H1 (cell line): ENCODE data around the gene SLC52A1. TPM values are rescaled to one million over a fixed set of nuclear protein-coding genes. Genes with fewer than 3 reads are reported as not detected.

ENCODE experiments used
- CTCF ChIA-PET: fragments of 300-600 bp; sonication (Branson Sonifier 250); formaldehyde crosslinking; loops from one replicate; lab custom pipeline; 2021; ENCODE audit not compliant: partially characterized antibody; lab: Charles Lee
- POLR2A ChIA-PET: fragments of 300-600 bp; sonication (Branson Sonifier 250); formaldehyde crosslinking; loops from one replicate; lab custom pipeline; 2021; ENCODE audit warnings: inconsistent platforms; ENCODE audit not compliant: partially characterized antibody; lab: Charles Lee
- DNase-seq, 2 experiments: peaks; one replicate each; pipeline versions ENCODE4 v3.0.0 to v3.0.0-alpha.2; 2010 to 2022; ENCODE audit warnings: low spot score in 2 of 2, low read depth in 1 of 2, mixed read lengths in 1 of 2
- FAIRE-seq: peaks from 2 replicates; lab custom pipeline; 2011; peaks lifted over from hg19 to GRCh38; lab: Jason Lieb, UNC
- H2AFZ ChIP-seq: 2 replicates; pipeline ENCODE4 v1.8.1; 2012; ENCODE audit warnings: low read length, inconsistent platforms
- H2AK5ac ChIP-seq: 2 replicates; pipeline ENCODE4 v1.6.1; 2013; ENCODE audit warnings: low read depth, low read length
- H2BK120ac ChIP-seq: replicated peaks from 2 replicates; pipeline ENCODE3; 2013; ENCODE audit warnings: low read depth, low read length, inconsistent platforms
- H2BK12ac ChIP-seq: 2 replicates; pipeline ENCODE4 v1.6.1; 2013; ENCODE audit warnings: low read depth, low read length
- H2BK15ac ChIP-seq: 2 replicates; pipeline ENCODE4 v1.6.1; 2013; ENCODE audit warnings: low read length
- H2BK20ac ChIP-seq: 2 replicates; pipeline ENCODE4 v1.6.1; 2013; ENCODE audit warnings: low read length
- H2BK5ac ChIP-seq: 2 replicates; pipeline ENCODE4 v1.6.1; 2013; ENCODE audit warnings: low read depth, low read length
- H3K14ac ChIP-seq: 2 replicates; pipeline ENCODE4 v1.6.1; 2013; ENCODE audit warnings: inconsistent platforms; ENCODE audit not compliant: insufficient read length
- H3K18ac ChIP-seq: 2 replicates; pipeline ENCODE4 v1.6.1; 2013; ENCODE audit warnings: low read length; ENCODE audit errors: extremely low read depth
- H3K23ac ChIP-seq: 2 replicates; pipeline ENCODE4 v1.6.1; 2013; ENCODE audit warnings: inconsistent platforms; ENCODE audit not compliant: insufficient read length
- H3K23me2 ChIP-seq: 2 replicates; pipeline ENCODE4 v1.6.1; 2013; ENCODE audit warnings: low read depth, low read length
- H3K27ac ChIP-seq: 2 replicates; pipeline ENCODE4 v1.6.1; 2011; ENCODE audit warnings: low read depth, low read length, inconsistent platforms
- H3K27me3 ChIP-seq, 4 experiments: replicated peaks in 1 of 4; 1 replicate in 1 of 4; 2 replicates in 3 of 4; pipeline versions ENCODE4 v1.6.1 to v1.8.1; 2011 to 2013; ENCODE audit warnings: low read length in 3 of 4, mild to moderate bottlenecking in 3 of 4, inconsistent platforms in 2 of 4, mixed read lengths in 2 of 4, moderate library complexity in 1 of 4; ENCODE audit not compliant: control insufficient read depth in 3 of 4, insufficient read depth in 3 of 4; ENCODE audit errors: extremely low read depth in 1 of 4
- H3K36me3 ChIP-seq, 4 experiments: 2 replicates each; pipeline versions ENCODE4 v1.6.1 to v1.8.1; 2011 to 2013; ENCODE audit warnings: mild to moderate bottlenecking in 4 of 4, low read length in 3 of 4, moderate library complexity in 2 of 4, control low read depth in 1 of 4, inconsistent platforms in 1 of 4; ENCODE audit not compliant: insufficient read depth in 4 of 4, control insufficient read depth in 2 of 4
- H3K4ac ChIP-seq: replicated peaks from 2 replicates; pipeline ENCODE3; 2013; ENCODE audit warnings: low read length, low read depth, mixed read lengths, inconsistent platforms; ENCODE audit not compliant: insufficient read length
- H3K4me1 ChIP-seq, 4 experiments: replicated peaks in 1 of 4; 1 replicate in 1 of 4; 2 replicates in 3 of 4; pipeline versions ENCODE4 v1.6.1 to v1.8.1; 2011 to 2013; ENCODE audit warnings: low read length in 3 of 4, inconsistent platforms in 2 of 4, mixed read lengths in 1 of 4; ENCODE audit not compliant: insufficient read depth in 4 of 4, control insufficient read depth in 3 of 4
- H3K4me2 ChIP-seq, 2 experiments: 2 replicates each; pipeline versions ENCODE4 v1.6.1 to v1.8.1; 2011 to 2013; ENCODE audit warnings: low read depth in 2 of 2, low read length in 2 of 2, control low read depth in 1 of 2, inconsistent platforms in 1 of 2, mild to moderate bottlenecking in 1 of 2; ENCODE audit not compliant: insufficient read depth in 1 of 2
- H3K4me3 ChIP-seq, 4 experiments: fragments of 200-600, 300-600 bp in 1 of 4; sonication (generic), shearing (Covaris generic), sonication (Bioruptor Twin) in 1 of 4; 2 replicates each; pipeline versions ENCODE4 v1.5.1 to v1.8.1; 2011 to 2016; ENCODE audit warnings: low read length in 4 of 4, low read depth in 3 of 4, control low read depth in 2 of 4, inconsistent platforms in 2 of 4, mild to moderate bottlenecking in 2 of 4, mixed read lengths in 1 of 4, moderate library complexity in 1 of 4; ENCODE audit not compliant: insufficient read depth in 2 of 4; ENCODE audit errors: extremely low read depth in 1 of 4
- H3K56ac ChIP-seq: replicated peaks from 2 replicates; pipeline ENCODE3; 2013; ENCODE audit warnings: low read depth, mild to moderate bottlenecking, mixed read lengths, low read length, inconsistent platforms; ENCODE audit not compliant: insufficient read length
- H3K79me1 ChIP-seq: 2 replicates; pipeline ENCODE4 v1.6.1; 2013; ENCODE audit warnings: low read depth, low read length, control low read depth
- H3K79me2 ChIP-seq, 2 experiments: 2 replicates each; pipeline versions ENCODE4 v1.6.1 to v1.8.1; 2012 to 2013; ENCODE audit warnings: low read length in 2 of 2, mild to moderate bottlenecking in 2 of 2, inconsistent platforms in 1 of 2; ENCODE audit not compliant: insufficient read depth in 2 of 2, control insufficient read depth in 1 of 2
- H3K9ac ChIP-seq, 4 experiments: replicated peaks in 1 of 4; 1 replicate in 1 of 4; 2 replicates in 3 of 4; pipeline versions ENCODE4 v1.6.1 to v1.8.1; 2011 to 2013; ENCODE audit warnings: low read depth in 3 of 4, low read length in 3 of 4, control low read depth in 2 of 4, mild to moderate bottlenecking in 2 of 4, moderate library complexity in 2 of 4, inconsistent platforms in 1 of 4; ENCODE audit errors: extremely low read depth in 1 of 4
- H3K9me3 ChIP-seq, 2 experiments: 2 replicates each; pipeline versions ENCODE4 v1.6.1 to v1.8.1; 2012 to 2013; ENCODE audit warnings: mild to moderate bottlenecking in 2 of 2, moderate library complexity in 2 of 2, control low read depth in 1 of 2, inconsistent platforms in 1 of 2, low read depth in 1 of 2, low read length in 1 of 2, mixed read lengths in 1 of 2; ENCODE audit not compliant: insufficient read depth in 2 of 2
- H4K20me1 ChIP-seq, 2 experiments: replicated peaks in 1 of 2; 2 replicates each; pipeline versions ENCODE3 to v1.8.1; 2011 to 2013; ENCODE audit warnings: inconsistent platforms in 2 of 2, low read length in 2 of 2, mild to moderate bottlenecking in 1 of 2; ENCODE audit not compliant: insufficient read depth in 2 of 2, control insufficient read depth in 1 of 2
- H4K5ac ChIP-seq: 2 replicates; pipeline ENCODE4 v1.6.1; 2013; ENCODE audit warnings: low read length, low read depth, mixed read lengths, inconsistent platforms; ENCODE audit not compliant: insufficient read length
- H4K8ac ChIP-seq: 2 replicates; pipeline ENCODE4 v1.8.0; 2013; ENCODE audit warnings: mild to moderate bottlenecking, moderate library complexity, low read length, inconsistent platforms; ENCODE audit not compliant: insufficient read depth; ENCODE audit errors: extremely low read depth
- H4K91ac ChIP-seq: replicated peaks from 2 replicates; pipeline ENCODE3; 2013; ENCODE audit warnings: low read length, mixed read lengths, inconsistent platforms; ENCODE audit not compliant: insufficient read length
- ASH2L ChIP-seq: fragments of 200-600, 300-600 bp; sonication (generic); IDR thresholded peaks from one replicate; pipeline ENCODE4 v1.7.1; 2017; ENCODE audit warnings: low read length
- BCL11A ChIP-seq, 2 experiments: IDR thresholded peaks; one replicate each; pipeline ENCODE4 v1.6.1; 2011; ENCODE audit warnings: low read depth in 2 of 2, low read length in 2 of 2, mild to moderate bottlenecking in 2 of 2
- CHD2 ChIP-seq: IDR thresholded peaks from 2 replicates; pipeline ENCODE4 v1.6.1; 2012; ENCODE audit warnings: low read length, improper control_type of control experiment
- E2F6 ChIP-seq: IDR thresholded peaks from 2 replicates; pipeline ENCODE4 v1.6.1; 2012; ENCODE audit warnings: inconsistent platforms
- EGR1 ChIP-seq: IDR thresholded peaks from 2 replicates; pipeline ENCODE4 v1.6.1; 2011; ENCODE audit warnings: low read depth, low read length, borderline replicate concordance
- FOSL1 ChIP-seq: IDR thresholded peaks from 2 replicates; pipeline ENCODE4 v1.6.1; 2011; ENCODE audit warnings: mild to moderate bottlenecking, low read depth, low read length, moderate library complexity; ENCODE audit not compliant: insufficient read depth
- JUN ChIP-seq: IDR thresholded peaks from 2 replicates; pipeline ENCODE4 v1.6.1; 2011; ENCODE audit warnings: low read depth, mild to moderate bottlenecking, improper control_type of control experiment, low read length
- KDM5A ChIP-seq: fragments of 200-600 bp; IDR thresholded peaks from 2 replicates; pipeline ENCODE4 v1.7.1; 2012; ENCODE audit warnings: mild to moderate bottlenecking, low read length, inconsistent platforms, mixed read lengths
- MAX ChIP-seq: IDR thresholded peaks from 2 replicates; pipeline ENCODE4 v1.6.1; 2012; ENCODE audit warnings: inconsistent platforms
- POU5F1 ChIP-seq: IDR thresholded peaks from 2 replicates; pipeline ENCODE4 v1.6.1; 2011; ENCODE audit warnings: low read depth, mild to moderate bottlenecking, low read length, moderate library complexity
- RNF2 ChIP-seq: fragments of 200-900, 300-1000 bp; sonication (generic); IDR thresholded peaks from 2 replicates; pipeline ENCODE4 v1.7.1; 2016; ENCODE audit warnings: borderline replicate concordance, low read depth, mild to moderate bottlenecking, antibody characterized with exemption, low read length; ENCODE audit not compliant: poor library complexity, severe bottlenecking; ENCODE audit errors: missing control alignments
- RXRA ChIP-seq: IDR thresholded peaks from 2 replicates; pipeline ENCODE4 v1.6.1; 2011; ENCODE audit warnings: low read depth, mild to moderate bottlenecking, low read length, moderate library complexity; ENCODE audit not compliant: insufficient read depth
- SUZ12 ChIP-seq: fragments of 200-600 bp; sonication (generic); IDR thresholded peaks from 2 replicates; pipeline ENCODE4 v1.6.1; 2012; ENCODE audit warnings: mild to moderate bottlenecking, inconsistent platforms, low read length, moderate library complexity, mixed read lengths
- TAF7 ChIP-seq: optimal IDR thresholded peaks from 2 replicates; pipeline ENCODE3; 2011; ENCODE audit warnings: low read depth, mild to moderate bottlenecking, inconsistent platforms, low read length, moderate library complexity, borderline replicate concordance
- WGBS, 2 experiments: shearing (Covaris generic) in 1 of 2; methylation state at CpG; one replicate each; pipeline versions ENCODE4 v1.1.6 to v1.1.7; 2013 to 2015; ENCODE audit warnings: low lambda C conversion rate in 2 of 2, mixed read lengths in 2 of 2, inconsistent platforms in 1 of 2, low coverage in 1 of 2, missing lambda C conversion rate in 1 of 2; ENCODE audit not compliant: insufficient replicate concordance in 2 of 2, insufficient coverage in 1 of 2, insufficient read length in 1 of 2; ENCODE audit errors: extremely low coverage in 1 of 2, missing lambda C conversion rate in 1 of 2; 5-methylcytosine and 5-hydroxymethylcytosine counted together
- polyA plus RNA-seq, 7 experiments: library from polyadenylated mRNA; depleted of rRNA in 3 of 7; stranded (reverse) in 5 of 7; unstranded in 2 of 7; fragments of >200 nt in 5 of 7; fragments of 200-250 nt in 2 of 7; gene quantifications; 1 replicate in 5 of 7; 2 replicates in 1 of 7; 4 replicates in 1 of 7; pipeline versions ENCODE4 v1.2.1 to v1.2.3, GENCODE V29; 2011 to 2013; ENCODE audit warnings: missing spikeins in 2 of 7, mixed read lengths in 2 of 7
- total RNA-seq: library from RNA; stranded (reverse); fragmentation: NEBNext Ultra II Directional; extraction: Animal tissue kit (Norgen Biotek cat#: 25700); gene quantifications from 2 replicates; pipeline ENCODE4 v1.2.1, GENCODE V29; 2021

SLC52A1 gene
- total and polyA plus RNA-seq, 2 of the 8 experiments (the other 6 are each of a cell fraction or from before 2014, with no cell fraction given), result 0.61 to 0.67 TPM

- 94% methylated on average over 8 of the region's 9 CpGs; no CpG with 5 or more reads in 1 of the 2 experiments for WGBS, 2 experiments
- Histone ChIP-seq H4K91ac (no peak overlapping the region), H2BK12ac (no peak overlapping the region), H3K79me1 (no peaks in the 10 kb centered on the region), H2BK20ac (no peak overlapping the region), H3K14ac (no peak overlapping the region), H3K4ac (no peak overlapping the region), H3K4me2 (no peak overlapping the region), H3K23me2 (no peaks in the 10 kb centered on the region), H2AFZ (no peak overlapping the region), H3K23ac (no peak overlapping the region), H3K18ac (no peak overlapping the region), H3K27me3 (no peaks in the 10 kb centered on the region), H2AK5ac (no peak overlapping the region), H3K79me2 (no peaks in the 10 kb centered on the region), H3K27ac (no peak overlapping the region), H2BK5ac (no peak overlapping the region), H4K5ac (no peak overlapping the region), H3K9me3 (no peaks in the 10 kb centered on the region), H3K4me1 (no peaks in the 10 kb centered on the region), H3K36me3 (no peaks in the 10 kb centered on the region), H3K56ac (no peak overlapping the region), H3K9ac (no peak overlapping the region), H2BK15ac (no peak overlapping the region), H2BK120ac (no peak overlapping the region), H4K8ac (no peak overlapping the region), H4K20me1 (no peaks in the 10 kb centered on the region), H3K4me3 (no peak overlapping the region)
- POLR2A ChIA-PET, result no interaction called here
- no peak for FAIRE-seq
- no peak for DNase-seq
- CTCF ChIA-PET, result interaction anchor here (0.6 to 2.4 kb wide), 4 partner anchors 11 to 19 kb away, joined by 3 to 9 read pairs (median 6); no protein-coding TSS in a partner anchor
- no peak for TF ChIP-seq KDM5A
- no peak for TF ChIP-seq SUZ12
- TF ChIP-seq E2F6, result no peak
- no peak for TF ChIP-seq TAF7
- no peak for TF ChIP-seq RNF2
- TF ChIP-seq EGR1, result no peak
- no peak for TF ChIP-seq CHD2
- no peak for TF ChIP-seq POU5F1
- no peak for TF ChIP-seq ASH2L
- TF ChIP-seq BCL11A (IDR thresholded peaks at IDR 0.05; ENCODE audit: low read depth in 2 of 2, low read length in 2 of 2), result no peak
- TF ChIP-seq RXRA, result no peak
- TF ChIP-seq FOSL1, result no peak
- TF ChIP-seq MAX, result no peak
- TF ChIP-seq JUN, result no peak
Observed at GRCh38 chr17:5050278-5050677, 15.1 kb upstream of the SLC52A1 start.
